ENCODE data around the gene NCOA4.
A peak's percentile ranks its signal among the peaks of the same experiment; 100 is the strongest.
"Not testable (repeated sequence)": the region's sequence is repeated elsewhere in the genome, so short reads cannot be mapped to it uniquely, and the experiment has no call there.

NCOA4 gene

DNA sequence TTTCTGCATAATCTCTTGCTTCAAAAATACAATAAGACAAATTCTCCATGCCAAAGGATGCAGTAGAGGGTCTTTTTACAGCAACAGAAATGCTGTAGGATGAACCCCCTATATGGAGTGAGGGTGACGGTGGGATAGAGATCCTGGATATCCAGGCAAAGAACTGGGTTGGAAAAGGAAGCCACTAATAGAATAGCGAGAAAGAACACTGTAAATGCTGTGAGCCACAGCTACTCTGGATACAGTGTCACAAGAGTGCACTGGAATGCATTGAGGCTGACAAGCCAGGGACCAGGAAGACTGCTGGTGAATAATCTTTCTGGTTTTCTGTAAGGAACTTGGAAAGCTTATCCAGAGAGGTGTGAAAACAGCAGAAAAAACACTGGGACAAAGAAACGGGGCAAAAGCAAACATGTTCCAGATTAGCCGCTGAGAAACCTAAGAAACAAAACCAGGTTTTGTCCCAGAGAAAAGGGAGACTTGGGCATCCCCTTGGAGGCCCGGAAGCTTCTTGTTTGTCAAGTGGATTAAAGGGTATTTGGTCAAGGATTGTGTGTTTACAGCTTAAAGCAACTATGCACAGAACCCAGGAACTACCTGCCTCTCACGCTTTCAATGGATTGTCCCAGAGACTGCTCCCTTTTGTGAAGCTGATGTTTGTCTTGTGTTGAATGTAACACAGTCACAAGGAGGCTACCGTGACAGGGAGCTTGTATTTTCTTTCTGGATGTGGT lies 21.8 kb upstream of the NCOA4 start:
- no peak for DNase-seq

DNA sequence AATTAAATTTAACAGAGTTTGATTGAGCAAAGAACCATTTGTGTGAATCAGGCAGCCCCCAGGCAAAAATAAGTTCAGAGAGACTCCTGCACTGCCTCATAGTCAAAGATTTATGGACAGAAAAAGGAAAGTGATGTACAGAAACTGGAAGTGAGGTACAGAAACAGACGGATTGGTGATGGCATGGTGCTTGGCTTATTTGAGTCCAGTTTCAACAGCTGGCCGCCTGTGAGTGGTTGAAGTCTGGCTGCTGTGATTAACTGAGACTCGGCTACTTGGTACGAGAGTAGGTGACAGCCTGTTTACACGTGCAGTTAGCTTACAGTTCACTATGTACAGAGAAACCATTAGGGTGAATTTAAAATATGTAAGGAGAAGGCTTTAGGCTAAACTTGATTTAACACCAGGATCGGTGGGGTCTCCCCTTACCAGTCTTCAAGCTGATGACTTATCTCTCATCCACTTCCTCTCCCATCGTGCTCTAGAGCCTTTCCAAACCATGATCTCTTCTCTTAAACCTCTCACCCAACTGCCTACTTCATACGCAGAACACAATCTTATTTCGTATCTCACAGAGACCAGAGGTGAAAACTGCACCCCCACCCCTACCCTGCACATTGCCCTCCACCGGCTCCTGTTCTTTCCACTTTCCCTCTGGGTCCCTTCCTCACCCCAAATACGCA lies 20.7 kb upstream of the NCOA4 start:
- peak; percentile 34 to 63 for DNase-seq

GRCh38 chr10:46049497-46049831 lies 19.0 kb upstream of the NCOA4 start:
- DNase-seq = not testable (repeated sequence)

- DNase-seq = no peak
Measured at GRCh38 chr10:46048152-46048551, 17.7 kb upstream of the NCOA4 start.

DNA sequence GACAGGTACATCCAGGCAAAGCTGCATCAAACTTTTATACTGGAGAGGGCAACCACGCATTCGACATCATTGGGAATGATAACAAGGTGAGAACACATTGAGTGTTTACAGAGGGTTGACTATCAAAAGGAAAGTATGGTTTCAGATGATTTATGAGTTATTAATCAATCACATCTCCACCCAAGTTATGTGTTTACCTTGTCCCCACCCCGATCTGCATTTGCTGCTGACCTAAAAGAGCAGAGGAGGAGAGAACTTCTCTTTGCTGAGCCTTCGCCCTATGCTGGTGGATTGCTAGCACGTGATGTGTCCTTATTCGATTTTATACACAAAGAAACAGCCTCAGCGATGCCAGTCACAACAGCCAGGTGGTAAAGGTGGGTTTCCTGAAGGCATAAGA lies 15.8 kb upstream of the NCOA4 start, which contains the start of gene MSMB:
TSS of gene MSMB (minus strand) at position 9 of the 400 bp plus-strand sequence. CDS start 32 bp downstream, outside the sequence.
- DNase-seq = no peak

DNA sequence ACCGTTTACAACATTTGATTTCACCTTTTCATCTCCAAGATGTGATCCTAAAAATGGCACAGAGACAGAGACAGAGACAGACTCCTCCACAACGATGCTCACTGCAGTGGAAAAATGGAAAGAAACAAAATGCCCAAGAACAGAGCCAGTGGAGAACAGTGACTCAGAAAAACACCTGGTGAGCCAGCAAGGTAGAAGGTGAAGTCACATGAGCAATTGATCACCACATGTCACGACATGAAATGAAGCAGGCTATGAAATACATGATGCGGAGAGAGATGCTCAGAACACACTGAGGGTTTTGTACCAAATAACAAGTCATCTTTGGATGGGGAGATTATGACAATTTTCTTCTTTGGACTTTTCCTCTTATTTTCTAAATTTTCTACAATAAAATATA lies 12.1 kb upstream of the NCOA4 start:
- DNase-seq = no peak

- DNase-seq = no peak
Measured at GRCh38 chr10:46040004-46040403, 9.6 kb upstream of the NCOA4 start.

- DNase-seq = no peak
Measured at GRCh38 chr10:46037107-46037825, 6.8 kb upstream of the NCOA4 start.

DNA sequence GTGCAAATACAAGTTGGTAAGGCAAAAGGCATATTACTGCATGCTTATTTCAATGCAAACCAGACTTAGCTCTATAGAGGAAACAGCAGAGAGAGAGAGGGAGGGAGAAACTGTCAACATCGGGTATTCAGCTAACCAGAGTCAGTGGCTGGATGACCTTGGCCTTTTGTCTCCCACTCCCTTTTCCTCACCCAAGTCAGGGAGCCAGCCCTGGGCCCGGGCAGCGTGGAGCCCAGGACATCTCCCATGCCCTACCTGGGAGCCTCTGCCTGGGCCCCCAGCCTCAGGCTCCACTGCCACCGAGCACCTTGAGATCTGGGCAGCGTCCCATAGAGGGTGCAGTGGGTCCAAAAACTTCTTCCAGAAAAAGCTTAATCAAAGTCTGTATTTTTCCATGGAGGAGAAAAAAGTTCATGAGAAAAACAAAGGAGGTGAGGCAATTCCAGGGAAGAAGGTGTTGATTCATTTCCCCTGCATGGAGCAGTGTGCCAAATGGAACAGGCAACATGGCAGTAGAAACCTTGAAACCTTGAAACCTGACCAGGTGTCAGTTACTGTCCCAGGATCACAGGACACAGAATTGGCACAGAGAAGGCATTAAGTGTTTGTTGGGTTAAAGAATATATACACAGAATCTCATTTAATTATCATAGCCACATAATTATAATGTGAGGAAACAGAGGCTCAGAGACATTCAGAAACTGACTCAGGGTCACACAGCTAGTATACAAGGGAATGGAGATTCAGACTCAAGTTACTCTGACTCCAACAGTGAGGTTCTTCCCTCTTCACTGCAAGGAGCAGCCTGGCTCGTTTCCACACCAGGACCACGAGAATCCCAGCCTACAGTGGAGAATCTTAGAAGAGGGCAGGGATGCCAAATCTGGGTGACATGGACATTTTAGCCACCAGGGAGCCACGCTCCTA lies 5.8 kb upstream of the NCOA4 start:
- DNase-seq = no peak

DNA sequence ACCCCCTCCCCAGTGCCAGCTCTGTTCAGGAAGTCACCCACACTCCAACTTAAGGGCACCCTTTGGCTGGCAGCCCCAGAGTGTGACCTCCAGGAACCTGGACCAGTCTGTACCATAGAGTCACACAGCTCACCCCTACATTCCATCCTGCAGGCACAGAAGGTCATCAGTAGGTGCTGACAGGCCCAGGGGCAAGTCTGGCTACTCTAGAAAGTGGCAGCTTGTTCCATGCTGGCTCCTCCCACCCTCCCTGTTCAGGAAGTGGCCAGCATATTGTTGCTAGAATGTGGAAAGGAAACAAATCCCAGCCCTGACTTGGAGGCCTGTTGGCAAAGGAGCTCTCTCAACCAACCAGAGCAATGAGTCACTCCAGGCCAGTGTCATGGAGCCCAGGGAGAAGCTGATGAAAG lies 3.2 kb upstream of the NCOA4 start:
- no peak for DNase-seq

GRCh38 chr10:46031648-46032532 lies 1.5 kb upstream of the NCOA4 start:
- DNase-seq = no peak

GRCh38 chr10:46029461-46030030 lies 877 bp downstream of the NCOA4 start:
- no peak for DNase-seq

- DNase-seq = peak in 1 of 2 experiments; percentile 12
Measured at GRCh38 chr10:46028584-46029460, 1.6 kb downstream of the NCOA4 start.

- DNase-seq = no peak
Measured at GRCh38 chr10:46026106-46026505, 4.3 kb downstream of the NCOA4 start.

GRCh38 chr10:46025406-46025805 lies 5.0 kb downstream of the NCOA4 start:
- peak in 1 of 2 experiments; percentile 30 for DNase-seq

GRCh38 chr10:46024948-46025347 lies 5.5 kb downstream of the NCOA4 start:
- no peak for DNase-seq

GRCh38 chr10:46022978-46023702 lies 7.3 kb downstream of the NCOA4 start:
- peak; percentile 7 to 64 for DNase-seq

DNA sequence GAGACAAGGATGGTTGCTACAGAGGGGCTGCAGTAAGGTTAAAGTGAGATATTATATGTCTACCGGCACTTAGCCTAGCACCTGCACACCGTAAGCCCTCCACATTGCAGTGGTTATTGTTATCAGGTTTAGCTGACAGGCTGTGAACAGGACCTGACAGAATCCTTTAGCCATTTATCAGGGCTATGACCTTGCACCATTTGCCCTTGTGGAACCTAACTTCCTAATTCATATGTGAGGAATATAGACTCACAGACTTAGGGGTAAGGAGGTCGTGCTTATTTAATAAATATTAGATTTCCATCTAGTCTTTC lies 10.1 kb downstream of the NCOA4 start:
- DNase-seq = no peak

- no peak for DNase-seq
Measured at GRCh38 chr10:46019569-46020343, 10.7 kb downstream of the NCOA4 start.
